Measurements from ENCODE around the gene ITGA5.

The ITGA5 gene

DNA sequence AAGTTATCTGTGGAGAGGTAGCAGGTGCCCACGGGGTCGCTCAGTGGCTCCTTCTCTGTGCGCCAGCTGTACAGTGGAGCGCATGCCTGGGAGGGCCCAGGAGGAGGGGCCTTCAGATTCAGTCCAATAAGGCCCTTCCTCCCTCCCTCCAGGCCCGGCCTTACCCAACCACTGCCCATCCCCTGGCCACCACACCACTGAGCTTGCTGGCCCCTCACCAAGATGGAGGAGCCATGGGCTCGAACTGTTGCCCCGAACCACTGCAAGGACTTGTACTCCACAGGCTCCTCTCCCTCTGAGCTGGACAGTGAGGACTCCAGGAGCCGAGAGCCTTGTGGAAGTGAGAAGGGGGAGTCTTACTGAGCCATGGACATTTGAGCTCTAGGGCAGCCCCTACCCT is 9.8 kb downstream of the ITGA5 start:
- no peak for DNase-seq

DNA sequence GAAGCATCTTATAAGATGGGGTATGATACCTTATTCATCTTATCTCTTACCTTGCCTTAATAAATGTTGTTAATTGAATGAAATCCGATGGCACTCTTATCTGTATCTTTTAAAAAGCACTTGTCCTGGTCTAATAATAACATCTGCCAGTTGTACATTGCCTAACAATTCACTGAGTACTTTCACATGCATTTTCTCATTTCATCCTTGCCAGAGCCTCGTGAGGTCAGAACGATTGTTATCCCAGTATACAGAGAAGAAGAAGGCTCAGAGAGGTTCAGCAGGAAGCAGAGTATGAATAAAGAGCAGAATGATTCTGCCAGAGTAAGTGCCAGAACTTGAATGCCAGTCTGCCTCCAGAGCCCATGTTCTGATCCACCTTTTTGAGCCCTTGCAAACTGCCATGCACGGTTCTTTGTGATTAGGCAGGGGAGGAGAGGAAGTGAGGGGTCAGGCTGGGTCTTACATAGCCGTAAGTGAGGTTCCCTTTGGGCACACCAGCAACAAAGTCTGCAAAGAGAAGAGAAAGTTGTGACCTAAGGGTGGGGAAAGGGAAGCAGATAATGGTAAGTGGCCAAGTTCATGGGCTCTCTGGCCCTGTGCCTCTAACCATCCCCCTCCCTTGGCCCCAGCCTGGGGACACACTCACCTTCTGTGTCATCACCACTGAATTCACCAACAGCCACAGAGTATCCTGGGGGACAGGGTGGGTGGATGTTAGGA is 11.7 kb downstream of the ITGA5 start:
- DNase-seq: no peak

DNA sequence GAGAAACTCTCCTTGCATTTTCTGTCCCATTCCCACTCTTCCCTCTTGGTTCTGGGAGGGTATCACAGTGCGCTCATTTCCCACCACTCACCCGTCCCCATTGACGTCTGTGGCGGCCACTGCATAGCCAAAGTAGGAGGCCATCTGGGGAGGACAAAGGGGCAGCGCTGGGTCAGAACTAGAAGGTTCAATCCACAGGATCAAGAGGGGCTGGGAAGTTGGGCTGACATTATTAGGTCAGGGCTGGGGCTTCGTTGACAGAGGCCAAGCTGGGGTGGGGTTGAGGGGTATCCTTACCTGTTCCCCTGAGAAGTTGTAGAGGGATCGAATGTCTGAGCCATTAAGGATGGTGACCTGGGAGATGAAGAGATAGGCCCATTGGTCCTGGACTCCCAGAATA is 13.5 kb downstream of the ITGA5 start:
- no peak for DNase-seq

DNA sequence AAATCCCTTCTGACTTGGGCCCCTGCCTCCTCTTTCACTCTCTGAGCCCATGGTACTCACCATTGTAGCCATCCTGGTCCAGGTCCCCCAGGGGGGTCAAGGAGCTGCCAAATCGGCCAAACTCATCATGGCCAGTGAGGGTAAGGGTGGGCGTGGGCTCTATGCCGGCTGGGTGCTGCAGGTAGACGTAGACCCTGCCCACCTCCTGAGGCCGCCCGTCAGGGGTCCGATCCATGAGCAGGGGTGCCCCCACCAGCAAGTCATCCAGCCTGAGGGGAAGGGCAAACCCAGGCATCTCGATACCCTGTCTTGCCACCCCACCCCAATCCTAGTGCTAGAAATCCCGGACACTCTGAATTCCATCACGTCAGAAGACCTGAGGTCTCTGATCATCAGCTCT is 14.0 kb downstream of the ITGA5 start:
- DNase-seq: no peak

DNA sequence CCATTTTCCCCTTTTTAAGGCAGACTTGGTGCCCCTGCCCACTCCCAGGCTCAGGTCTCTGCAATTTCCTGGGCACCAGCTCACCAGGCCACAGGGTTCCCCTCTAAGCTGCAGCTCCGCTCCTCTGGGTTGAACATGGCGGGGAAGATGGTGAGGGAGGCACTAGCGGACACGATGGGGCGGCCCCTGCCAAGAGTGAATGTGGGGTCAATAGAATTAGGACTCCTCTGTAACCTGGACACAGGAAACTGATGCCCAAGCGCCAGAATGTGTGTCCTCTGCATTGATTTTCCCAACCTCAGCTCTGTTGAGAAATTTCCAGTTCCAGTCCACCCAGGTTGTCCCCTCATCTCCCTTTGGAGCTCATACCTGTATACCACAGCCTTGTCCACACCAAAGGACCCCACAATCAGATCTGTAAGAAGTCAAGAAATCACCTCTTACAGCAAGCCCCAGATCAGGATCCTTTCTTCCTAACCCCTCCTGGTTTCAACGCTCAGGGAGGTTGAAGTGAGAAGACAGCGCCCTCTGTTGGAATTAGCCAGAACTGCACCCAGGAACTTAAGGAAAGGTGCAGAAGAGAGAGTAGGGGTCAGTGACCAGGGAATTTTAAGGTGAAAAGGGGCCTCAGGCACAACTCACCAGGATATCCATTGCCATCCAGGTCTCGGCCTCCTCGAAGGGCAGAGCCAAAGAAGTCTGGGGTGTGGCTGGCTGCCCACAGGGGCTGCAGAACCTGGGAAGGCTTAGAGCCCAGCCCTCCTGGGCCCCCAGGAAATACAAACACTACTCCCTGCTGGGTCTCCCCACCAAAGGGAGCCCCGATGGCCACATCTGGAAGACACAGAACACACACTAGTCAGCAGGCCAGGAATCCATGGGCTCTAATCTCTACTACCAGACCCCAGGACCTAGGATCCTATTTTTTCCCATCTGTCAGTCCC is 14.7 kb downstream of the ITGA5 start:
- peak; percentile 36 to 58 for DNase-seq

DNA sequence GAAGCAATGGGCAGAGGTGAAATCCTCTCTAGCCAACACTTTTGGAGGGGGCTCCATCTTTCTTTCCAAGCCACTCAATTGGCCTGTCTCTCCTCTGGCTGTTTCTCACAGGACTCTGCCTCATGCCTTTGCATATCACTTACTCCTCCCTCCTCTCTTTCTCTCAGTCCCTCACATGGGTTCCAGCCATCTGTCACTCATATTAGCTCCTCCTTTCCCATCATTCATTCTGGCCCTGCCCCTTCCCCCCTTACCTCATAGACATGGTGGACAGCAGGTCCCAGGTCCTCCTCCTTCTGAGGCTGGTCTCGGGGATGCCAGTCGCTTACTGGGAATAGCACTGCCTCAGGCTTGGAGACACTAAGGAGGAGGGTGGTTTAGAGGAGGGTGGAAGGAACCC is 17.9 kb downstream of the ITGA5 start:
- DNase-seq: no peak

DNA sequence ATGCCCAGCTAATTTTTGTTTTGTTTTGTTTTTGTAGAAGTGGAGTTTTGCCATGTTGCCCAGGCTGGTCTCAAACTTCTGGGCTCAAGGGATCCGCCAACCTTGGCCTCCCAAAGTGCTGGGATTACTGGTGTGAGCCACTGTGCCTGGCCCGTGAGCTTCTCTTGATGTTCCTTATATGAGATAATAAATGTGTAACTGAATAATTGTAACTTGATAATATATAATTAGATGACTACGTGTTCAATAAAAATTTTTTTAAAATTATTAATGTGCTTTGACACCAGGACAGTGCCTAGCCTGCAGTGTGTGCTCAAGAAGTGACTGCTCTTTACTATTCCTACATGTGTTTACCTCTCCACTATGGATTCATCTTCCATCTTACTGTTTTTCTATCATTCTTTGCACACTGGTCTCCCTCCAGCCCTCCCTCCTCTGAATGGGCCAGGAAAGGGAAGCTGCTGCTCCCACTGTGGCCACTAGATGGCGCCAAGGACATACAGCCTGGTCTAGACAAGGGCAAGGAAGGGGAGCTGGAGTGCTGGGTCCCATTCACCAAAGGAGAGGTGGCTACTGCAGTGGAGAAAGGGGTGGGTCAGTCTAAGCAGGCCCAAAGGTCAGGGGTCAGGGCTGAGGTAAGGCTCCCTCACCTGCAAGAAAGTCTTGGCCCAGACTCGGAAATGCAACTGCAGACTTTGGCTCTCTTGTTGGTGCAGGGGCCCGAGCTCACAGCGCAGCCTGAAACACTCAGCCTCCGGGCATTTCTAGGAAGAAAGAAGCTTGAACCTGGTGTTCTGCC is 19.9 kb downstream of the ITGA5 start:
- DNase-seq: peak; percentile 78 to 82

DNA sequence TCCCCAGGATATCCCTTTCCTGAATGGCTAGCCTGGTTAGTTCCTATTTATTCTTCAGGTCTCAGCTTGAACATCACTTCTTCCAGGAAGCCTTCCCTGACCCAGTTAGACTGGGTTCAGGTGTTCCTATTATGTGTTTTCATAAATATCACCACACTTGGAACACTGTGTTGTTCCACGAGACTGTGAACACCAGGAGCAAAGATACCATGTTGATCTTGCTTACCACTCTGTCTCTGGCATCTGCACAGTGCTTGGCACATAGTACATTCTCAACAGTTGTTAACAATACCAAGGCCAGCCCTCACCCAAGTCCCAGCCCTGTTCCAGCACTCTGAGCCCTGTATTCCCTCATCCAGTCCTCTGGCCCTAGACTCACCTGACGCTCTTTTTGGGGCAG is 20.8 kb downstream of the ITGA5 start:
- DNase-seq: no peak

DNA sequence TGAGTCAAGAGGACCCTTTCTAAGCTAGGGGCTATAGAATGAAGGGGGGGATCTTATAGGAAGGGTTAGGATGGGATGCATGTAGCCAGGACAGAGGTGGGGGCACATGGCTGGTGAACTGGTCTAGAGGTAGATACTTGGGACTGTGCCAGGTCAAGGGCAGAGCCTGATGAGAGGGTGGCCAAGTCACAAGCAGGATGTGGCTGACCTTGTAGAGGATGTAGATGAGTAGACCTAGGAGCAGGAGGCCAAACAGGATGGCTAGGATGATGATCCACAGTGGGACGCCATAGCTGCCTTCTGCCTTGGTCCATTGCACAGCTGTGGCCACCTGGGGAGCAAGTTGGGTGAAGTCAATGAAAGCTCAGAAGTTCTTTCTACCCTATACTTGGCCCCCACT is 21.9 kb downstream of the ITGA5 start:
- DNase-seq: no peak

DNA sequence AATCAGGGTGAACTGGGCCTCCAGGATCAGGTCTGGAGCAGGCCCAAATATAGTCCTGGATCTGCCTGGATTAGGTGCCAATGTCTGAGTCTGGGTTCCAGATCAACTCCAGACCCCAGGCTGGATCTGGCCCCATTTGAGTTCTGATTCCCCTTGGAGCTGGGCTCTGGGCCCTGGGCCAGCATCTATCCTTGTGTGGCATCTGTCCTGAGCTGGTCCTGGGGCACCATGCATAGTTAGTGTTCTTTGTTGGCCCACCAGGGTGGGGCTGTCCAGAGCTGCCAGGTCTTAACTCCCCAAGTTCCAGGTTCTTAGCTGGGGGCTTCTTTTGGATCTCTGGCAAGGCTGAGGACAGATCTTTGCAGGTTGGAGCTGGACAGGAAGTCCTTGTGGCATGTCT is 23.5 kb downstream of the ITGA5 start:
- DNase-seq: no peak

DNA sequence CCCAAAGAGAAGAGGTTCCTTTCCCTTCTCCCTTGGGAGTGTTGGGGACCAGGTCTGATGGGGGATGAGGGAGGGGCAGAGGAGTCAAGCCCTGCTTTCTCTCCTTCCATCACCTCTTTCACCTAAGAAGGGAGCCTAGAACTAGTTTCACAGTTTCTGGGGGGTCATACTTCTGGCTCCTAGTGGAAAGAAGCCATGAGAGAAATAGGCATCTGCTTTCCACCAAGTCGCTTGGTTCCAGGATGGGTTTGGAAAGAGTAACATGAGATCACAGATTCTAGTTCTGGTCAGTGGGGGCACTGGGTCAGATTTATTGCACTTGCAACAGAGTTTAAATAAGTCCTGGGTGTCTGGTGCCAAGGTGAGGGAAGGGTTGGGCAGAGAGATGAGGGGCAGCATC is 24.1 kb downstream of the ITGA5 start:
- DNase-seq: no peak

DNA sequence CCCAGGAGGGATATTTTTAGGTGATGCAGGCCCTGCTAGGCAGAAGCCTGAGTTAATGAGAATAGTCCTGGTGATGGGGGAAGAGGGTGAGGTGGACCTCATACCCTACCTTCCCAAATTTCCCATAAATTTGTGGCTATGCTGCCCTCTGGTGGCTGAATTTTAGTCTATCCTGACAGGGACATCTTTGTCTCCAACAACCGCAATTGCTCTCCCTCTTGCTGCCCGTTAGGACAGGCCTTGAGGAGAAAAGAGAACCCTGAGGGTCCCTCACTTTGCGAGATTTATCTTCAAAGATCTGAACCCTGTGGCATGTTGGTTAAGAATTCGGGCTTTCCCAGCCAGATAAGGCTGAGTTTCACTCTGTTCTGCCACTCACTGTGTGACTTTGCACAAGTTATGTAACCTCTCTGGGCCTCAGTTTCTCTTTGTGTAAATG is 24.8 kb downstream of the ITGA5 start:
- DNase-seq: no peak

DNA sequence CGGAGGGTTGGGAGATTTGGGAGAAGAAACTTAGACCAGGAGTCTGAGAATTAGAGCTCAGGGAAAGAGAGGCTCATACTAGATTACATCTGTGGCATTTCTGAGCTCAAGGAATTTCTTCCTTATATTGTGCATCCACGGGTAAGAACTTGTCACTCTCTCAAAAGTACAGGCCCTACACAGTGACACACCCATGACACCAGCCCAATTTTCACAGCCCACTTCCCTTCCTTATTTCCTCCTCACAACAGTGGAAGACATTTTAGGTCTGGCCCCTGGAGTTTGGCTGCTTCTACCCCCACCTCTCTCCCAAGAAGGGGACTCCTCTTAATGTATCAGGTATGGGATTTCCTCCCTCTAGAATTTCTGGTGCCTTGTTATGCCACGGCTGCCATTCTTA is 25.3 kb downstream of the ITGA5 start:
- DNase-seq: no peak

DNA sequence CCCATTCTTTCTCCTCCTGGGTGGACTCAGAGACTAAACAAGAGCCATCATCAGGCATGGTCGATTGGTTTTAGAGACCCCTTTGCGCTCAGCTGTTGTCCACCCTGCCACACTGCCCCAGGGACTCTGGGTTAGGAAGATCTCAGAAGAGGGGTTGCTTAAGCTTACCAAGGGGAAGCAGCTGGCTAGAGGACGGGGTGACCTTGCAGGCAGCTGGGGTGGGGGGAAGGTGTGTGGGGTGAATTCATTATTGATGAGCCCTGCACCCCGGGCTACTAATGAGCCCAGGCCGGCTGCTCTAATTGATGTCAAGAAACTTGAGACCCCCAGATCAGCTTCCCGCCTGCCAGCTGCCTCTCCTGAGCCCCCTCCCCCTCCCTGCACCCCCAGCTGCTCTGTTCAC is 25.9 kb downstream of the ITGA5 start:
- no peak for DNase-seq

DNA sequence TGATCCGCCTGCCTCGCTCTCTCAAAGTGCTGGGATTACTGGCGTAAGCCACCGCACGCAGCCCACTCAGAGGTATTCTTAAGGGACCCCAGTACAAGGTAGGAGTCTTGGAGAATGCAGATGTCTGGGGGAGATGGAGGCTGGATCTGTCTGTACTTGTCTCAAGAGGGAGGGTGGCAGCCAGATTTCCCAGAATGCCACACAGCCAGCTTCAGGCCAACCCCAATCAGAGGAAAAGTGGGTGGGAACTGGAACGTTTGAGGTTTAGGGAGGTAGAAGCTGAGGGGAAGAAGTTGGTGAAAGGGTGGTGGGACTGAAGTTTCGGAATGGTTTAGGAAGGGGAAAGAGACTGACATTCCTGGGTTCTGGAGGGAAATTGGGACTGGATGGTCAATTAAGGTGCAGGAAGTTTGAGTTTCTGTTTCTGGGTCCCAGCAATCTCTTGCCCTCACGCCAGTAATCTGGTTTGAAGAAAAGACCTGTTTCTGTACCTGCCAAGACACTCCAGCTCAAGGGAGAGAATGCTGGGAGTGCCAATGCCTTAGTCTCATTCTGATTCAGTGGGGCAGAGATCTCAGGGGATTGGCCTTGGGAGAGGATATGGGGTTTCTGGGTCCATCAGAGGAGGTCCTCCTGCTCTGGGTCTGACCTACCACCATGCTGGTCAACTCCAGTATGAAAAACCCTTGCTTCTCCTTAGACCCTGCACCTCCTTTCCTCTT is 26.4 kb downstream of the ITGA5 start:
- no peak for DNase-seq

DNA sequence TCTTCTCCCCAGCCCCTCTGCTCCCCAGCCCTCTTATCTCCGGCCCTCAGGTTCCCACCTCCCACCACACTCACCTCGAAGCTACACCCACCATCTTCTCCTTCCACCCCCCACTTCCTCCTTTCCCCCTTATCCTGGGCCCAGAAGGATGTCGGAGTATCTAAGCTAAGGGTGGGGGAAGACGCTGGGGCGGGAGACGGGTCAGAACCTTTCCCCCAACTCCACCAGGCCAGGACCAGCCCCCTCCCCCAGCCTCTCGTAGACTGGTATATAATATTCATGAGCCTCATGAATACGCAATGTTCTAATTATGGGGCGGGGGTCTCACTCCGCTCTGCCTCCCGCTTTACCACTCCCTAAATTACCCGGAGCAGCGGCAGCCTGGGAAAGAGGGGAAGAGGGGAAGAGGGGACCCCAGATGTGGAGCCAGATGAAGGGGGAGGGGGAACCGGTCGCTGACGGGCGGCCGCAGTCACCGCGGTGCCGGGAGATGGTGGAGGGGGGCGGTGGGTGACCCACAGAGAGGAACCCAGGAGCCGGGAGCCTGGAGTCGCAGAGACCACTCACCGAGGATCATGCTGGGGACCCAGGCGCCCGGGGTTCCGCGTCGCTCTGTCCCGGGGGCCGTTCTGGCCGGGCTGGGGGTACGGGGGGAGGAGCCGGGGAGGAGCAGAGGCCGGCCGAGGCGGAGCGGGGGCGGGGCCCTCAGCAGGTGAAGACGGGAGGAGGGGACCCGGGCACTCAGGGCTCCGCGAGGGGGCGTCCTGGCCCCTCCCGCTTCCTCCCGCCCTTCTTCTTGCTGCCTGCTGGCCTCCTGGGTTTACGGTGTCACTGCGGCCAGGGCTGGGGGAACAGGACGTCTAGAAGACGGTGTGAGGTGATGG is 28.2 kb downstream of the ITGA5 start:
- peak; percentile 70 to 72 for DNase-seq

DNA sequence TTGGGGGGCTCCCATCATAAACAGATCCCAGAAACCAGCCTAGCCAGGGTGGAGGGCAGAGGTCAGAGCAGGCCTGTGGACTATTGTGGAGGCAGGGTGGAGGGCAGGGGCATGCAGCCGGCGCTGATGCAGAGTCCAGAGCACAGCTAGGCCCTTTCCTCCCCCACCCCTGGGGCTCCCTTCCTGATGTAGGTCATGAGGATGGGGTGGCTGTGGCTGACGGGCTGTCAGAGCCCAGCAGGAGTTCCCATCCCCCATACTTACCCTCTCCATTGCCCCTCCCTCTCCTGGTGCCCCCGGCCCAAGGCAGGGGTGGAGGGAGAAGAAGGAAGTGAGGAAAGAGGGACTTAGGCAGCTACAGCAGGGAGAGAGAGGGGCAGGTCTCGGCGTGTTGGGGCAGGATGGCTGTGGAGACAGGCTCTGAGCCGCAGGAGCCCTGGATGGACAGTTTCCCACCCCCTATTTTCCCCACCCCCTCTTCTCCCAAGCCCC is 28.8 kb downstream of the ITGA5 start:
- no peak for DNase-seq

DNA sequence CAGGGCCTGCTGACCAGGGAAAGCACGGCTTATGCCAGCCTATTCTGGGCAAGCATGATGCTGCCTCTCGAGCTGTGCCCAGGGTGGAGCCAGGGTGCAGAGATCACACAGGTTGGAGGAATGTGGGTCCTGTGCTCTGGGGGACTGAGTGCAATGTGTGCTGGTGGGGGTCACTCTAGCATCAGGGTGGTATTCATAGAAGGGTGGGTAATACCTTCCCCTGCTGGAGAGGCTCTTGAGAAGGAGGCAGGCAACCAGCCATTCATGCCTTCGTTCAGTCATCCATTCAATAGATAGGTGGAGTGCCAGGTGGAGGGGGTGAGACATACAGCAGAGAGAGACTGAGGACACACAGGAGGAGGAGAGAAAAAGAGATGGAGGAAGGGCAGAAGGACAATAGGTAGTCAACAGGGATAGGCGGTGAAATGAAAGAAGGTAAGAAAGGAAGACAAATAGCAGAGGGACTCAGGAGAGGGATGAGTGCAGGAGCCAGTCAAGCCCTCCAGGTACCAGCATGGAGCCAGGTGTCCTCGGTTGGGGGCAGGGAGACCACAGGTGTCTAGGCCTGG is 29.4 kb downstream of the ITGA5 start:
- no peak for DNase-seq

DNA sequence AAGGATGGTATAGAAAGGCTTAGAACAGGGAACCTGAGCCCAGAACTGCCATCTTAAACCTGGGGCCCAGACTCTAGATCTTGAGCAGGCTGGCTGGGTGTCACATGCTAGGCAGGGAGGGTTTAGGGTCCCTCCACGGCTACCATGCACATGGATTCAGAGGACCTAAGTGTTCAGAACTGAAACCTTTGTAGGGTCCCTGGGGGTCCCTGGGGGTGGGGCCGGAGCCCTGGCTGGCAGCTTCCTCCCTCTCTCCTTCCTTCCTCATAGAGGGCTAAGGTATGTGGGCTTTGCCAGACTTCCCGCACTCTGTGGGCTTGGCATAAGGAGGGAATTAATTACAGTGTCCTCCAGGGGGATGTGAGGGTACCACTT is 29.9 kb downstream of the ITGA5 start:
- no peak for DNase-seq

DNA sequence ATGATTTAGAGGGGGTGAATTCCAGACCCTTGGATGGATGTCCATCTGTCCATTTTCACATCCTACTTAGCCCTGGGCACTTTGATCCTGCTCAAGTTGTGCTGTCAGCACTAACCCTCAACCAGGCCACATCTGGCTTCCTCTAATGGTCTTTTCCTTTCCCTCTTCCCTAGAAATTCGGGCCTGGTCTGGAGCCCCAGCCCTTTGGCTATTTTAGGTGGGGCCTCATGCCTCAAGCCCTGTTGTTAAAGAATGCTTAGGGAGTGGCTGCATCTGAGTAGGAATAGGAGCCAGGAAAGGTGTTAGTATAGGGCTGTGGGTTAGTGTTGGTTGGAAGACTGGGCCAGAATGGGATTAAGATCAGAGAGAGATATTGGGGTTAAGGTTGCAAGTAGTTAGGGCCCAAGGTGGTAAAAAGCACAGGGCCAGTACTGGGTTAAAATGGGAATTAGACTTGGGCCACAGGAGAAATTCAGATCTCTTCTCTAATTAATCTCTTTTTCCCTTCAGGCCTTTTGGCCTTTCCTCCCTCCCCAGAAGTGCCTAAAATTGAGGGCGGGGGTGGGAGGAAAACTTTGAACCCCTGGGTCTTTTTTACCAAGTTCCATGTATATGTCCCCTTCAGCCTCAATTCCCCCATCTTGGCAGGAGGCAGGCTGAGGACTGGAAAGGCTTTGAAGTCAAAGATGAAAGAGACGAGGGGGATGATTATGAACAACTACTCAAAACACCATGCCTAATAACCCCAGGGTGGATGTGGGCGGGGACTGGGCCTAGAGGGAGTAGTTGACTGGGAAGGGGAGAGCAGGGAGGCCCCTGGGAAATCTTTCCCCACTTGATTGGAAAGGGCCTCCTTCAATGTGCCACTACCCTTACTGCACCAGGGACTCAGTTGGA is 30.6 kb downstream of the ITGA5 start:
- DNase-seq: no peak
